Myocyte (in vitro differentiated cells): Measurements from ENCODE around the gene HOXB5. TPM values are rescaled to one million over a fixed set of nuclear protein-coding genes. Genes with fewer than 3 reads are reported as not detected.

Experiments used
- DNase-seq: peaks from one replicate; pipeline ENCODE4 v3.0.0-alpha.2; 2012; ENCODE audit warnings: low read depth
- total RNA-seq: library from RNA; depleted of rRNA; stranded (reverse); fragments of >200 nt; gene quantifications from 2 replicates; pipeline ENCODE4 v1.2.3, GENCODE V29; 2014

Gene HOXB5
- total RNA-seq, 1 donor from 2014 or later = 0.80 TPM

DNA sequence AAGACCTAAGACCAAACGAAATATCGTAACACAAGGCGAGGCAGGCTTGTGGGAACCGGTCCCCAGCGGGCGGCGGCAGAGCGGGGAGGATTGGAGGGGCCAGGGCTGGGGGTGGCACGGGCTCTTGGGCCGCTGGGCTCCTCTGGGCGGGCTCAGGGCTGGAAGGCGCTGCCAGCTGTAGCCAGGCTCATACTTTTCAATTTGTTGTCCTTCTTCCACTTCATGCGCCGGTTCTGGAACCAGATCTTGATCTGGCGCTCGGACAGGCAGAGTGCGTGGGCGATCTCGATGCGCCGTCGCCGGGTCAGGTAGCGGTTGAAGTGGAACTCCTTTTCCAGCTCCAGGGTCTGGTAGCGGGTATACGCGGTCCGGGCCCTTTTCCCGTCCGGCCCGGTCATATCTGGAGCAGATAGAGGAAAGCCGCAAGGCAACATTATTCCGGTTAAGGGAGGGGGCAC, 1.5 kb downstream of the HOXB5 start:
- no peak for DNase-seq

DNA sequence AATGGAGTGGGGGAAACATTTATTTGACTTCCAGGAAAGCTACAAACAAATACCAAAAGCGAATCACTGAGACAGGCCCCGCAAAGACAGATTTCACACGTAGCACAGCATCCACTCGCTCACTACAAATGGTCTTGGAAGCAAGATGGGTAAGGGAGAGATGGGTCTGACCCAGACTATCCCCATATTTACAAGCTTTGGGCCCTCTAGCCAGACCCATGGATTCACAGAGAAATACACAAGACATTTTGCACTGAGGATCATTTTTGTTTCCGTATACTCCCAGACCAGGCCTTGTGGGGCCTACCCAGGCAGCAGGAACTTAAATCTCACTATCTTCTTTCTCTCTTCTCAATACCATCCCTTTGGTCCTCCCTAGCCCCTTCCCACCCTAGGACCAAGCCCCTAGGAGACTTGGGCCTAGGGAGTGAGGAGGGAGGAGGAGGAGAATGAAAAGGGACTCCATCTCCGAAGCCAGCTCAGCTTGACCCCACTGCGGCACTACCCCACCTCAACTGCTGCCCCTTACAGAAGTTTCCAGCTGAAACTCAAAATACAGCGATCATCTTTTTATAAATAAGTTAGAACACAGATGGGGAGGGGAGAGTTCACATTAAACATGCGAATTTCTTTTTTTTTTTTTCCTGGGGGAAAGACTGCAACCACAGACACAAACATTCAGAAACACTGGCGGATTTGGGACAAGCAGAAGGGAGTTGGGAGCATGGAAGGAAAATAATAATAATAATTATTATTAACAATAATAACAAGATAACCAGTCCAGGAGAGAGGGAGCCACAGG, 2.1 kb downstream of the HOXB5 start:
- no peak for DNase-seq

- no peak for DNase-seq
Measured at GRCh38 chr17:48590607-48591161, 2.9 kb downstream of the HOXB5 start.

DNA sequence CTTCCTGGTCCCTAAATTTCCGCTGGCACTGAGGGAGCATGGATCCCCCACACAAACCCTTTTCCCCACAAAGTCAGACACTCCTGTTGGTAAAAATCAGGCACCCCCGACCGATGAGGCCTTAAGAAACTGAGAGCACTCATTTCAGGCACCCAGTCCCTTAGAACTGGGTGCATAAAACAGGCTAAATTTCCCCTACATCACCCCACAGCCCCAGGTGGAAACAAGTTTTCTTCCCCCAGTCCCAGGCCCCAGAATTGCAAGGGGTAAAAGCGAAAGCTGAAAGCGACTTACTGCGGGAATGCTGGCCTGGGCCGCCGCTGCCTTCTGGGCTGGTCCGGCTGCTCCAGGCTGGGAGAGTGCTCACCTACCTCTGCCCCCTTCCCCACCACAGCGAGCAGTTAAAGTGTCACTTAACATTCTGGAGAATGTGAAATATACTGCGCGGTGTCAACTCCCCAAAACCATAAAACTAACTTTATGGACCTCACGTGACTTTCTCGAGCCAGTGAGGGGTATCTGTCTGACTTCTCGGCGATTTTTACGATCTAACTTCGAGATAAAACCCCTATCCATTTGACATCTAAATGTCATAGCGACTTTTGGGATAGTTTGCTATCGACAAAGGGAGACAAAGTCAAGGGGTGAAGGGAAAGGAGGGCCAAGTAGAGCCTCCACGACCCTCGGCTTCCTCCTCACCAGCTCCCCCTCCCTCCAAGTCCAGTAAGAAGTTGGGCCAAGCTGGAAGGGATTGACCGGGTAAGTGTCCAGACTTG, 3.6 kb downstream of the HOXB5 start, which contains the start of gene HOXB3:
TSS of gene HOXB3 (minus strand) at position 411 of the 776 bp plus-strand sequence. CDS start 37,767 bp downstream, outside the sequence.
- no peak for DNase-seq

GRCh38 chr17:48589060-48589830, 4.3 kb downstream of the HOXB5 start:
- DNase-seq = no peak

GRCh38 chr17:48588528-48588927, 5.1 kb downstream of the HOXB5 start:
- no peak for DNase-seq

GRCh38 chr17:48588074-48588415, 5.5 kb downstream of the HOXB5 start:
- no peak for DNase-seq

DNA sequence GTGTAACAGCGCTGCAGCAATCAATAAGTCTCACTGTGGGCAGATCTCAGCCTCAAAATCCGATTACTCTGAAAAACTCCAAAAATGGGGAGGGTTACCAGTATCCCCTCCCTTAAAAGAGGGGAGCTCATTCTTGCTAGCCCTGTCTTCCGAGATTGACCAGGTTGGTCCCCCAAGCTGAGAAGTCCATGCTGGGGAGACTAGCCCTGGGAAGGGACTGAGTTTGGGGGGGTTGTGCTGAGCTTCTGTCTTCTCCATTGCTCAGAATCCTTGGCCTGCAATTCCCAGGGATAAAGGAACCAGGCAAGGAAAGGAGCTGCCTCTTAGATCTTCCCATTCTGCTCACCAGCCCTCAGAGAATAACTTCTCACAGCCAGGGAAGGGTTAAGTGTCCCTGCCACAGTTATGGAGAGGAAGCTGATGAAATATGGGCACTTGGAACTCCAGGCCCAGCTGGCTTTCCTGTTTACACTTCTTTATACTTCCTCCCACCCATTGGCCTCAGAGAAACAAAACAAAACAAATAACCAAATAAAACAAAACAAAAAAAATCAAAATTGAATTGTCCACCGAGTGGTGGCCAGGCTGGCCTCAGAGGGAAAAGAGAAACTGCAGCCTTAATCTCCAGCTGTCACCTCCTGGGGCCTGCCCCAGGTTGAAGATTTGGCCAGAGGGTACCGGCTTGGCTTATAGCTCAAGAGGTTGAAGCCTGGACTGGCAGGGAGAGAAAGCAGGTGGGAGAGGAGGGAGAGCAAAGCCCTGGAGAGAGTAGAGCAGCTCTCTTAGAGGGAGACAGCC, 6.1 kb downstream of the HOXB5 start:
- no peak for DNase-seq

- no peak for DNase-seq
Measured at GRCh38 chr17:48586355-48587258, 7.0 kb downstream of the HOXB5 start.

GRCh38 chr17:48584223-48584741, 9.3 kb downstream of the HOXB5 start:
- no peak for DNase-seq

DNA sequence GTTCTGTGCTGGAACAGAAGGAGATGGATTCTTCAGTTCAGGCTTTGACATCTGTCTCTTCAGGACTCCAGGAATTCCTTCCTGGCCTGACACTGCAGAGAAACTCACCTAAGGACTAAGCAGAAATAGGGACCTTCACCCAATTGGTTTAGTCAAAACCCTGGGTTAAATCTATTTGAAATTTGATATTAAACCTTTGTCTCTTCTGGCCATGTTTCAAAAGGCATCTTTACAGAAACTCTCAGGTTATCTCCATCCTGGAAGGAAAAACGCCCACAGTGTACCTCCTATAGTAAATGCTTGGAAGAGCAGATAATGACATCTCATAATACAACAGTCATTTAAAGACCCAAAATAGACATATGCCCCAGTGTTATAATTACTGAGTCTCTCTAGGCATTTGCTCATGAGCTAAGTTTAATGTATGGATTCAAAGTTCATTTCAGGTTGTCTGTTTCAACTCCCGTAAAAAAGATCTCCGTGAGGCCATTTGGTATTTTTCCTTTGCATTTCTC, 9.8 kb downstream of the HOXB5 start:
- no peak for DNase-seq

- no peak for DNase-seq
Measured at GRCh38 chr17:48582750-48583069, 10.9 kb downstream of the HOXB5 start.

- no peak for DNase-seq
Measured at GRCh38 chr17:48579760-48580554, 13.6 kb downstream of the HOXB5 start.

DNA sequence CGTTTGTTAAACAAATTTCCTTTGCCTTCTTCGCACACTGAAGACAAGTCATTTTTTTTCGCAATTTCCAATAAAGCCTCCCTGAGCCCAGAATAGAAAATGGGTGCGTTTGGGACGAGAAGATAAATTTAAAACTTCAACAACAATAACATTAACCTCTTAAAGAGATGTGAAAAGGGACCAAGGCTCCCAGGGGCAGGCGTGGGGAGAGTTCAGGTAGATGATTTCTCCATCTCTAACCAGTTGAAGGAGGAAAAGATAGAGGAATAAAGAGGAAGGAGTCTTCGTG, 14.2 kb downstream of the HOXB5 start:
- DNase-seq = no peak

DNA sequence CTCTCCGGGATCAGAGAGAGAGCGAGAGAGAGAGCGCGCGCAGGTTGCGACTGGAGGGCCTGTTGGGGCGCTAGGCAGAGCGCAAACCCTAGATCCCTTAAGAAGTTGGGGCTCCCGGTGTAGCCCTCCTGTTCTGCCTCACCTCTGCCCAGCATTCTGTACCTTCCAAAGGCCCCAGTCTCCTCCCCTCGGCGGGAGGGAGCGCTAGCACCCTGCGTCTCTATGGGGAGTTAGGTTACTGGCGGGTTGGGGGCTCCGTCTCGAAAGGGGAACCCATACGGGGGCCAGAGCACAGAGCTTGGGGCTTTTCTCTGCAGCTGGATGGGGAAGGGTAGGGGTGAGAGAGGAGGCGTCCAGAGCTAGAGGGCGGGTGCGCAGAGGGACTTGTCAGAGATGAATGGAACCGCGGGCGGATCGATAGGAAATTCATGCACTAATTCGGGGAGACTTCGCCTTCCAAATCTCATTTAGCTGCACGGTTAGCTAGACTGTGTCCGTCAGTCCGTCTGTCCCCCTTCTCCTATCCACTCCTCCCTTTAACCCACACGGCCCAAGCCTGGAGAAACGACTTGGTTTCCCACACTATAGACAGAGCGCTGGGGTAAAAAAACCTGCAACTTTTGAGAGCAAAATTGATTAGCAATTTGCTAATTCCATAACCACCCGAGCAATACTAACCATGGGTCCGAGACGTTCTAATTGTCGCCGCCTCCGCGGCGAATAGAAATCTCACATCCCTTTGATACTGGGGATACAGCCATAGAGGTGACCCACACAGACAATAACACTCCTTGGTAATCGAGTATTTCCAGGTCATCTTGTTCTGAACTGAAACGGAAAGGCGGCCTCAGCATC, 14.7 kb downstream of the HOXB5 start:
- DNase-seq = no peak

GRCh38 chr17:48577946-48578615, 15.5 kb downstream of the HOXB5 start, which contains the start of gene HOXB4:
Gene HOXB4 (minus strand): TSS chr17:48578350. CDS start chr17:48578319, 31 bp downstream.
- DNase-seq = peak; percentile 77
